Hepatocyte (in vitro differentiated cells): ENCODE measurements around the gene LMX1B.

ENCODE experiments used
- EZH2phosphoT487 ChIP-seq: fragments of 200-600 bp; sonication (generic); IDR thresholded peaks from one replicate; pipeline ENCODE4 v1.6.1; 2018; ENCODE audit warnings: antibody characterized with exemption, mild to moderate bottlenecking, low read depth, moderate library complexity; ENCODE audit not compliant: unreplicated experiment, severe bottlenecking
- TF ChIP-seq, protein P1 (sequence below): fragments of 200-600 bp; sonication (generic); IDR thresholded peaks from 2 replicates; pipeline ENCODE4 v1.5.1; 2016; ENCODE audit warnings: antibody characterized with exemption, mild to moderate bottlenecking; ENCODE audit not compliant: poor library complexity

GRCh38 chr9:126592461-126592860, 21.3 kb upstream of the LMX1B start:
- TF ChIP-seq, protein P1, sequence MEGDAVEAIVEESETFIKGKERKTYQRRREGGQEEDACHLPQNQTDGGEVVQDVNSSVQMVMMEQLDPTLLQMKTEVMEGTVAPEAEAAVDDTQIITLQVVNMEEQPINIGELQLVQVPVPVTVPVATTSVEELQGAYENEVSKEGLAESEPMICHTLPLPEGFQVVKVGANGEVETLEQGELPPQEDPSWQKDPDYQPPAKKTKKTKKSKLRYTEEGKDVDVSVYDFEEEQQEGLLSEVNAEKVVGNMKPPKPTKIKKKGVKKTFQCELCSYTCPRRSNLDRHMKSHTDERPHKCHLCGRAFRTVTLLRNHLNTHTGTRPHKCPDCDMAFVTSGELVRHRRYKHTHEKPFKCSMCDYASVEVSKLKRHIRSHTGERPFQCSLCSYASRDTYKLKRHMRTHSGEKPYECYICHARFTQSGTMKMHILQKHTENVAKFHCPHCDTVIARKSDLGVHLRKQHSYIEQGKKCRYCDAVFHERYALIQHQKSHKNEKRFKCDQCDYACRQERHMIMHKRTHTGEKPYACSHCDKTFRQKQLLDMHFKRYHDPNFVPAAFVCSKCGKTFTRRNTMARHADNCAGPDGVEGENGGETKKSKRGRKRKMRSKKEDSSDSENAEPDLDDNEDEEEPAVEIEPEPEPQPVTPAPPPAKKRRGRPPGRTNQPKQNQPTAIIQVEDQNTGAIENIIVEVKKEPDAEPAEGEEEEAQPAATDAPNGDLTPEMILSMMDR, result no peak
- TF ChIP-seq EZH2phosphoT487, result no peak
